ENCODE results near the gene CRIM1.

CRIM1 gene

DNA sequence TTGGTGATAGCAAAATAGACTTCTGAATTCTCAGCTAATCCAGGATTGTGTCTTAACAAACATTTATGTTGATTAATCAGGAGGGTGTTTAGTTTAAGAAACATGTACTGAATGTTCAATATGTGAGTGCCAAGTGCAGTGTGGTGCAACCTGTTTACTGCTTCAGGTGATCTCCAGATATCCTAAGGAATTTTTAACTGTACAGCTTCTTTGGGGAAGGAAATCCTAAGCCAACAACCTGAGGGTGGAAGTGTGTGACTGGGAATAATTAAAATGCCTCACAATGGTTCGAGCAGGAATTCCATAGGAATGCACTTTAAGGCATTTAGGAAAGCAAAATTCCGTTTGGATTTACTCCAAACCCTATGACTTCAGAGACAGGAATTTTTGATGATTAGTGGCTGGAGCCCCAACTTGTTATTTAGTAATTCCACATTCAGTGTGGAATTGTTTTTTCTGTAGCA lies 16.4 kb downstream of the CRIM1 start:
- peak; percentile 96 for FAIRE-seq
- peak; percentile 86 for DNase-seq (ENCODE audit: low spot score)

- FAIRE-seq: peak; percentile 2
- peak; percentile 41 for DNase-seq (ENCODE audit: low spot score)
Measured at GRCh38 chr2:36373149-36373926, 17.8 kb downstream of the CRIM1 start.

DNA sequence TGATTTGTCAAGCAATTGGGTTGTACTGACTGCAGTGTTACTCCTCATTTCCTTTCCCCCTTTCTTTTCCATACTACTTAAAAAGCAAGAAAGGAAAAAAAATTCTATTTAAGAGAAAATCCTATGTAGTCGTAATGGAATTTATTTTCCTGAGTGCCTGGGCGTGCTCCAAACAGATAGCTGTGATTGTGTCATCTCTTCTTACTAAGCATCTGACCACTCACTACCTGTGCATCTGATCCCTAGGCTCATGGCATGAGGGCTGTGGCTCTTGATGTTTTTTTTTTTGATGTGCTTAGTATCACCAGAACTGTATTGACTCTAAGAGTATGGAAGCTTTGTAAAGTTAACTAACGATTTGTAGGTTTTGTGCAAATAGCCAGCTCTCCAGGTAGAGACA lies 19.0 kb downstream of the CRIM1 start:
- FAIRE-seq: peak; percentile 59
- DNase-seq (ENCODE audit: low spot score): peak; percentile 52

DNA sequence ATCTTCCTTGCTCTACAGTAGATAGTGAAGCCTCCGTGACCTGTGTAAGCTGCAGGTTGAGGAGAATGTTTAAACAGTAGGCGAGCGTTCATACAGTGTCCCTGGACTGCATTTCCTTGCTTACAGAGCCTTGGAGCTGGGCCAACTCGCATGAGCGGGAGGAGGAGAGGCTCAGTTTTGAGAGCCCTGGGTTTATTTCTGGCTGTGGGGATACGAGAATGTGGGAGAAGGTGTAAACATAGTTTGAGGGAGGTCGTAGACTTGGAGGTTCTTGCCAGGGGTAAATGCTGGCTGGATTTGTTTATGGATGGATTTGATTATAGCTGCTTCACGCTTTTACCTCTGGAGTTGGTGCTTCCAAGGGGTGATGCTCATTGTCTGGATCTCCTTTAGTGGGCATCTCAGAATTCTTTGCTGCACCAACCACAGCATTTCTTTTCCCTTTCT lies 20.8 kb downstream of the CRIM1 start:
- peak; percentile 29 for DNase-seq (ENCODE audit: low spot score)
- FAIRE-seq: peak; percentile 16

GRCh38 chr2:36376992-36377738 lies 21.6 kb downstream of the CRIM1 start:
- DNase-seq (ENCODE audit: low spot score): peak; percentile 82
- peak; percentile 76 for FAIRE-seq

GRCh38 chr2:36379710-36380448 lies 24.3 kb downstream of the CRIM1 start:
- FAIRE-seq: peak; percentile 93
- peak; percentile 66 for DNase-seq (ENCODE audit: low spot score)

GRCh38 chr2:36380624-36381481 lies 25.3 kb downstream of the CRIM1 start:
- DNase-seq (ENCODE audit: low spot score): peak; percentile 95
- FAIRE-seq: peak; percentile 92

DNA sequence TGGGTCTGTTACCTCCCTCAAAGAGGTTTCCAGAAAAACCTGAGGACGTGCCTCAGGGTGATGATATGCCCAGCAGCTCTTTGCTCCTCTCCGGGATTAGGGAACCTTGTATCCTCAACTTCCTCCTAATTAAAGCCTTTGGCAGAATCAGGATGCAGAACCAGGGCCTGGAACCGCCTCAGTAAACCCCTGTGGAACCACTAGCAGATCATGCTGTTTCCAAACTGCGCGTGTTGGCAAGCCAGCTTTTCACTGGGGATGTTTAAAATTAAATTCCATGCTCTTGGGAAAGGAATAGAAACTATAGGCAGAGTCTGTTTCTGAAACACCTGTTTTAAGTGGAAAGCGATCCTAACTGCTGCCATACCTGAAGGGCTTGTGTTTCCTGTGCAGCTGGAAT lies 26.4 kb downstream of the CRIM1 start:
- FAIRE-seq (no peak), DNase-seq (ENCODE audit: low spot score) (no peak)

GRCh38 chr2:36382472-36382871 lies 26.9 kb downstream of the CRIM1 start:
- FAIRE-seq: no peak
- no peak for DNase-seq (ENCODE audit: low spot score)

GRCh38 chr2:36383726-36384125 lies 28.1 kb downstream of the CRIM1 start:
- no peak for FAIRE-seq

DNA sequence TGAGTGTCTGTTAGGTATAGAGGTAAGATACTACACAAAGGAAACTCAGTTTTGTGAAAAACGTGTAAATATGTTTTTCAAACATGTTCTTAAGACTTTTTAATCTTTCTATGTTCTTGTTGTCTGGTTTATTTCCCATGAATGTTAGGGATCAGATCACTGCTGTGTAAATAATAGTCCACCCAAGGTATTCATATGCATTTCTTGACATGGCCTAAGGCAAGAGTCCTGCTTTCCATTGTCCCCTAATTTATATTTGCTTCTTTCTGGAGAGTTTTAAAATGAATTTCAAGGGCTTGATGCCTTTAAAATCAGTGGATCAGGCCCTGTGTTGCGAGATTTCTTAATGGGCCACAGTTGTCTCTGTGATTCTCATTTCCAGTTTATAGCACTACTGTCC lies 28.9 kb downstream of the CRIM1 start:
- DNase-seq (ENCODE audit: low spot score): no peak
- FAIRE-seq: no peak

More at GRCh38 chr2:36383726-36384125, 28.1 kb downstream of the CRIM1 start:
- no peak for DNase-seq (ENCODE audit: low spot score)

- no peak for FAIRE-seq
- no peak for DNase-seq (ENCODE audit: low spot score)
Measured at GRCh38 chr2:36385603-36386002, 30.0 kb downstream of the CRIM1 start.

- peak; percentile 62 for FAIRE-seq
- no peak for DNase-seq (ENCODE audit: low spot score)
Measured at GRCh38 chr2:36387258-36387916, 31.8 kb downstream of the CRIM1 start.

DNA sequence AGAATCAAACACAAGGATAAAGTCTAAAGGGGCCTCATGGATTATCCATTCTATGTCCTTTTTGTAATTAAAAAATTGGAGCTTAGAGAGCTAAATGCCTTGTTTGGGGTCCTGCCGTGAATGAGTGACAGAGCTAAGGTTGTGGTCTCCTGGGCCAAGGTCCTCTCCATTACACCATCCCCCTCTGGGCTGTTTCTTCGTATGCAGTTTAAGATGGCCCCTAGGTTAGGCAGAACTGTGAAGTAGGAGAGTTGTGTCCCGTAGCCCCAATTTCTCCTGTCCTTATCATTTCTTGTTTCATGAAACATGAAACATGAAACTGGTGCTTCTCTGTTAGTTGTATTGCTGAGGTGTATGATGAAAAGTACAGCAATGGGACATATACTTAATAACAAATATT lies 32.9 kb downstream of the CRIM1 start:
- DNase-seq (ENCODE audit: low spot score) (no peak), FAIRE-seq (no peak)

DNA sequence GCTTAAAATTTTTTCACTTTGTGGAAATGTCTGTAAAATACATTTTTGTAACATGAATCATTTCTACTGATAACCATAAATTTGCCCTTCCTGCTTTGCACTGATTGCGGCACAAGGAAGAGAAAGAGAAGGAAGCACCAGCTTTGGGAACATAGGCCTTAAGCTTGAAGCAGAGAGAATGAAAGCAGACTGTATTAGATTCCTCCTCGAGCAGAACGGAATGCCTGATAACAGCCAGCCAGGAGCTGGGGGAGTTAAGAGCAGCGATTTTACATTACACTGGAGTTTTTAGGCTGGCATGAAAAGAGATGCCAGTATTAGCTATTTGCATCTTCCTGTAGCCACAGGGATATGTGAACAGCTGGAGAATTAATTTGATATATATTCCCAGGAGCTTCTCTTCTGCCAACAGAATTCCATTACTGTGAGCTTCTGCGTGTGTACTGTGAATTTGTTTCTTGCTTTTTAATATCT lies 33.5 kb downstream of the CRIM1 start:
- FAIRE-seq (no peak), DNase-seq (ENCODE audit: low spot score) (peak; percentile 68)

DNA sequence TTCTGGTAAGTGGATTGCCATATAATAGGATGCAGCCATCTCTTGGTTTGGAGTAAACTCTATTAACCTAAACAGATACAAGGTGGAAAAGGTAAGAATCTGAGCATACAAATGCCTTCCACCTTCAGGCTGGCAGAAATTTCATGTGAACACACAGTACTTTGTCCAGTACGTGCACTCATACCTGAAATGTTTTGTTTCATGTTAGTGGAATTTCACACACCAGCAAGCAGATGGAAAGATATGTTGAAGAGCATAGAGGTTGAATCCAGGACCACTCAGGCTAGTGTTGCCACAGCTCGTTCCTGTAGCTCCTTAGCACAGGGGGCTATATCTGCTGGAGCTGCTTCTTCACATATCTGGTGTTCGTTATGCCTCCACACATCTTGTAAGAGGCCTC lies 34.0 kb downstream of the CRIM1 start:
- DNase-seq (ENCODE audit: low spot score) (no peak), FAIRE-seq (no peak)

GRCh38 chr2:36392571-36393255 lies 37.1 kb downstream of the CRIM1 start:
- DNase-seq (ENCODE audit: low spot score) (no peak), FAIRE-seq (no peak)

- no peak for DNase-seq (ENCODE audit: low spot score)
- FAIRE-seq: no peak
Measured at GRCh38 chr2:36393738-36394256, 38.2 kb downstream of the CRIM1 start.

GRCh38 chr2:36394804-36395203 lies 39.2 kb downstream of the CRIM1 start:
- no peak for FAIRE-seq
- DNase-seq (ENCODE audit: low spot score): no peak
